ENCODE results near the gene CIRBP.

Gene CIRBP

GRCh38 chr19:1231729-1232637 is 37.1 kb upstream of the CIRBP start:
- DNase-seq: no peak

DNA sequence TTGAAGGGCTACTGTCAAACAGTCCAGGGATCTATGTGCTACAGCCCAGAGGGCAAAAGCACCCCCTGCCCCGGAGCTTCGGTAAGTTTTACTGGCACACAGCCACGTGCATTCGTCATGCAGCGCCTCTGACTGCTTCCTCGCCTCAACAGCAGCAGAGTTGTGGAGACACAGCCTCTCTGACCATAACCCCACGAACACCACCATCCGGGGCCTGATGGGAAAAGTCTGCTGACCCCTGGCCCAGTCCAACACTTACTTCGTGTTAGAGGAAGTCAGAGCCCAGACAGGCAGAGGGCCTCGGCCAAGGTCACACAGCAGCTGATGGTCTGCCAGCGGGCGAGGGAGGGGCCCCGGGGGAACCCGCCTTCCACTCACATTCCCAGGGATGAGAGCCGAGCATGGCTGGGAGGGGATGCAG is 36.5 kb upstream of the CIRBP start:
- no peak for DNase-seq

DNA sequence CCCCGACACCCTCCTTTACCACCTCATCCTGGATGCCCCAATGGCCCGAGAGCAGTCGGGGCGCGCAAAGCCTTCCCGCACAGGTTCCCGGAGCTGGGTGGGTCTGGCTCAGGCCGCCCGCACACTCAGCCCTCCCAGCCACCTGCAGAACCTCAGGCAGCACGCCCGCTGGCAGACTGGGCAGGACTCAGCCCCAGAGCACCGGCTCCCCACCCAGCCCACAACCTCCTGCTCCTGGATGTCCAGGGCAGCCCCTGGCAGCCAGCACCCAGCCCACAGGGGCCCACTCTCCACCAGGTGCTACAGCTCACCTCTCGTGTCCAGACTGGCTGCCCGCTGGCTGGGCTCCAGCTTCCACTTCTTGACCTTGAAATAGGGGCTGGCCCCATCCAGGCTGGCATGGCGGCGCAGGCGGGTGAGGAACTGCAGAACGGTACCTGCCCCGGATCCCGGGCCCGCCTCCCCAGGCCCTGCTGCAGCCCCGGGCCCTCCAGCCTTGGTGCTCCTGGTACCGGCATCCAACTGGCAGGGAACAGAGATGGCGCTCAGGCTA is 35.9 kb upstream of the CIRBP start:
- no peak for DNase-seq

DNA sequence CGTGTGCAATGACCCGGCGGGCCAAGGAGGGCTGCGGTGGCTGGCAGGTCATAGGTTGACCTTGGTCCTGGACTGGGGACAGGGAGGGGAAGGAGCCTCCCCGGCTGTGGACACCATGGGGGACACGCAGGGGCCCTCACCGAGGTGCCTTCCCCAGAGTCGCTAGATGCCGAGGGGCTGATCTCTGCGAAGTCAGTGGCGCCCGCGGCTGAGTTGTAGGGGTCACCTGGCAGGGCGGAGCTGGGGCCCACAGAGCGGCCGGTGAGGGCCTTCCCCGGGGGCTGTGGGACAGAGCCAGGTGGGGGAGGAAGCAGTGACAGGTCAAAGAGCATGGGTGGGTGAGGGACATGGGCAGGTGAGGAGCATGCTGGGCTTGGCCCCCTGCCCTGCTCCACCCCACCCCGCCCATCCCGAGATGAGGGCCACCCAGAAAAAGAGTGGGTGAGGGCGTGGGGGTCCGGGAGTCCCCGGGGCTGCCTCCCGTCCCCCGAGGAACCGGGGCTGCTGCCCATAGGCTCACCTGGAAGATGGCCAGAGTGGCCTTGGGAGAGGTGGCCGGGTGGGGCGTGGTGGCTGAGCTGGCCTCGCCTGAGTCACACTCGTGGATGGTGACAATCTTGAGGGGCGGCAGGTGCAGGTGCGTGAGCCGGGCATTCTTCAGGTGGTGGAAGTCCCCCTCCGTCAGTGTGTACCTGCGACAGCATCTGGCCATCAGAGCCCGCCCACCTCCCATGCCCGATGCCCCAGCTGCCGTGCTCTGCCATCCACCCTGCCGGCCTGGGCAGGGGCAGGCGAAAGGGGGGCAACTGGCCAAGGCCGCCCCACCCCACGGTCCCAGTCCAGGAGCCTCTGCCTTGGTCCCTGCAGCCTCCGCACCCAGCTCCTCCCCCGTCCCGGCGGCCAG is 34.8 kb upstream of the CIRBP start:
- no peak for DNase-seq

GRCh38 chr19:1234955-1235380 is 34.2 kb upstream of the CIRBP start:
- no peak for DNase-seq

GRCh38 chr19:1235625-1236538 is 33.2 kb upstream of the CIRBP start:
- DNase-seq: no peak

- DNase-seq: no peak
Observed at GRCh38 chr19:1236576-1236975, 32.6 kb upstream of the CIRBP start.

GRCh38 chr19:1237027-1237659 is 32.0 kb upstream of the CIRBP start:
- no peak for DNase-seq

DNA sequence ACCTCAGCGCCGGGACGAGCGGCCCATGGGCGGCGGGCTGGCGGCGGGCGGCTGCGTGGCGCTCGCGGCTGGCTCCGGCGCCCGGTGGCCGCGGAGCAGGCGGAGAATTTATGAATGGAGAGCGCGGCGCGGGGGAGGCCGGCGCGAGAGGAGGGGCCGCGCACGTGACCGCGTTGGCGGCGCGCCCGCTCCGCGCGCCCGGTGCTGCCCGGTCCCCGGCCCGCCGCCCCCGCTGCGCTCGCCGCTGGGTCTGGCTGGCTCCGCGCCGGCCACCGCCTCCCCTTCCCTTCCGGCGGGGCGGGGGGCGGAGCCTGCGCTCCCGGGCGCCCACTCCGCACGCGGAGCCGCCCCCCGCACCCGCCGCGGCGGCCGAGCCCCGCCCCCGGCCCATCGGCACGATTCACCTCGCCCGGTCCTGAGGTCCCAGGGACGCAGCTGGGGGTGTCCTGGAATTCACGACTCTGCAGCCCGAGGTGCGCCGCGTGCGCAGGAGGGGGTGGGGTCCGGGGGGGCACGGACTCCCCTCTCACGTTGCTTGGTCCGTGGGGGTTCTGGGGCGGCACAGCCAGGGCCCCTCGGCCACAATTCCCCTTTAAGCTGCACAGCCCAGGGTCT is 31.3 kb upstream of the CIRBP start, which contains the start of gene CBARP:
Gene CBARP (minus strand): TSS at position 252 of the 615 bp plus-strand sequence. CDS start 1,905 bp downstream, outside the sequence.
- no peak for DNase-seq

- no peak for DNase-seq
Observed at GRCh38 chr19:1238369-1239303, 30.5 kb upstream of the CIRBP start.

- no peak for DNase-seq
Observed at GRCh38 chr19:1239420-1239795, 29.7 kb upstream of the CIRBP start.

DNA sequence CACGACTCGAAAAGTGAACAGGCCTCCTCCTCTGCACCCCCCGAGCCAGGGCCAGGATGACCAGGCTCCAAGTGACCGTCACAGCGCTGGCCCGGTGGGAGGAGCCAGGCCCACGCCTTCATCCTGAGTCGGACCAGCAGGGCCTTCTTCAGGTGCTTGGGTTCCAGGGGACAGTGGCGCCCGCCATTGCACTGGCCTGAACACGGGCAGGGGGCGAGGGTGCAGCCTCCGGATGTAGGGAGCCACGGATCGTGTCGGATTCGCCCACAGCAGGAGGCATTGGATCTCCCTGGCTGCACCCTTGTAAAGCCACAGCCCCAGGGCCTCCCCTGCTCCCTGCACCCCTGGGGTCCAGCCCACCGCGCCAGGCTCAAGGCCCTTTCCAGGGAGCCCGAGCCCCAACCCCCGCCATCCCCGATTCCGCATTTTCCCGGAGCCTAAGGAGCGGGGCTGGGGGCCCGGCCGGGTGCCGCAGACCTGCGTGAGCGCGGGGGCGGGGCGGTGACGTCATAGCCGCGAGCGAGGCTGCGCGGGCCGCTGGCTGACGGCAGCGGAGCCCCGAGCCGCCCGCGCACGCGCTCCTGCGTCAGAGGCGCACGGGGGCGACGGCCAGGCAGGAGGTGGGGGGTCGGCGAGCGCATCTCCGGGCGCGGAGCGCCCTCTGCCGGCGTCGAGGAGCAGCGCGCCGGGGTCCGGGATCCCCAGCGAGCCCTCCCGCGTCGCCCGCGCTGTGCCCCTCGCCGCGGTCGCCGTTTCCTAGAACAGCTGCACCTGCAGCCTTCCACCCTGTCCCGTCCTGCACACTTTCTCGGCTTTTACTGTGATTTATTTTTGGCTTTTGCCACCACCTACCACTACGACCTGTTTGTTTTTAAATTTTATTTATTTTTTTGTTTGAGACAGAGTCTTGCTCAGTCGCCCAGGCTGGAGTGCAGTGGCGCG is 29.1 kb upstream of the CIRBP start:
- peak; percentile 44 for DNase-seq

GRCh38 chr19:1240925-1241324 is 28.2 kb upstream of the CIRBP start:
- DNase-seq: no peak

- peak; percentile 58 for DNase-seq
Observed at GRCh38 chr19:1241417-1242095, 27.6 kb upstream of the CIRBP start, which contains the start of gene ATP5F1D. Gene ATP5F1D (plus strand): TSS chr19:1241751. CDS start chr19:1241851, 100 bp downstream.

DNA sequence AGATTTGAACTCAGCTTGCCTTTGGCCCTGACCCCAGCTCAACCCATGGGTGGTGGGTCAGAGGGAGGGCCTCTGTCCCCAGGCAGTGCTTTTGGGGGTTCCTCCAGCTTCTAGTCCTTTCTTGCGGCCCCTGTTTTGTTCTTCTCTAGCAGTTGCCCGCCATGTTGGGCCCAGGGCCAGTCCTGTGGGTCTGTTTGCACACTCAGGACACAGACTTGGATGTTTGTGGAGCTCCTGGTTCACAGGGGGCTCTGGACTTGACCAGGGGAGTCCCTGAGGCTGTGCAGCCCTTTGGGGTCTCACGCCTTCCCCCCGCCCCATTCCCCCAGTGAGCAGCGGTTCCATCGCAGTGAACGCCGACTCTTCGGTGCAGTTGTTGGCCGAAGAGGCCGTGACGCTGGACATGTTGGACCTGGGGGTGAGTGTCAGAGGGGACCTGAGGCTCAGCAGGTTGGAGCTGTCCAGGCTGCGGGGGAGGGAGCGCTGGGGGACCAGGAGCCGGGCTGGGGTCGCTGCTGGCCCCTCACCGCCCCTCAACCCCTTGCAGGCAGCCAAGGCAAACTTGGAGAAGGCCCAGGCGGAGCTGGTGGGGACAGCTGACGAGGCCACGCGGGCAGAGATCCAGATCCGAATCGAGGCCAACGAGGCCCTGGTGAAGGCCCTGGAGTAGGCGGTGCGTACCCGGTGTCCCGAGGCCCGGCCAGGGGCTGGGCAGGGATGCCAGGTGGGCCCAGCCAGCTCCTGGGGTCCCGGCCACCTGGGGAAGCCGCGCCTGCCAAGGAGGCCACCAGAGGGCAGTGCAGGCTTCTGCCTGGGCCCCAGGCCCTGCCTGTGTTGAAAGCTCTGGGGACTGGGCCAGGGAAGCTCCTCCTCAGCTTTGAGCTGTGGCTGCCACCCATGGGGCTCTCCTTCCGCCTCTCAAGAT is 25.1 kb upstream of the CIRBP start:
- DNase-seq: peak; percentile 51

DNA sequence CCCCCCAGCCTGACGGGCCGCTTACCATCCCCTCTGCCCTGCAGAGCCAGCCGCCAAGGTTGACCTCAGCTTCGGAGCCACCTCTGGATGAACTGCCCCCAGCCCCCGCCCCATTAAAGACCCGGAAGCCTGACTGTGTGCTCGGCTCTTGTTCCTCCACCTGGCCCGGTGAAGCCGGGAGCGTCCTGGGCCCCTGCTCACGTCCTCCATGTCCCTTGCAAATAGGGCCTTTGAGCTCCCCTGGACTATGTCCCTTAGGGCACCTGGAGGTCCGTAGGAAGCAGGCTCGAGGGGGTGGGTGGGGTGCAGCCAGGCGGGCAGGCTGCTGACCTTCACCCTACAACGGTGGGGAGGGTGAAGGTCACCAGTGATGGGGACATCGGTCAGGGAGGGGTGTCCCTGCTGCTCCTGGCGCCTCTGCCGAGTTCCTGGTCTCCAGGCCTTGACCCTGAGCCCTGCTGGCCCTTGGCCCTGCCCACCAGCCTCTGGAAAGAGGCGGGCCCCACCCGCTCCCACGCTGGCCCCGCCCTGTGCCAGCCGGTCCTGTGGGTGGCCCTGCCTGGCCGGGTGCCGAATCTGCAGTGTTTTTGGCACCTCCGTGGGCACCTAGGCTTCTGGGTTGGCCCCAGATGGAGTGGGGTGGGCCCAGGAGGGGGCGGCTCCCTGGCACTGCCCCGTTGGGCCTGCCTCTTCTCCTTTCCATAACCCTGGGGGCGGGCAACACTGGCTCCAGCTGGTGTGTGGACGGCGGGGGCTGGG is 24.3 kb upstream of the CIRBP start:
- no peak for DNase-seq

Data from NCI-H2029 treated with DMSO at 0.1 percent for 48 hours (cell line).